Ovary (tissue), 3 donors: Measurements from ENCODE around the gene CSGALNACT2.

ENCODE experiments used
- CTCF ChIP-seq, 3 donors: fragments of 450-650 bp in 2 of 3; fragments of 200-600 bp in 1 of 3; IDR thresholded peaks; one replicate each; pipeline versions ENCODE4 v1.5.1 to v1.8.0; 2016 to 2022; ENCODE audit warnings: antibody characterized with exemption in 3 of 3, mild to moderate bottlenecking in 1 of 3
- EP300 ChIP-seq: sonication (generic); formaldehyde crosslinking; IDR thresholded peaks from one replicate; pipeline ENCODE4 v1.6.1; 2017; ENCODE audit warnings: antibody characterized with exemption
- POLR2A ChIP-seq: fragments of 450-650 bp; IDR thresholded peaks from one replicate; pipeline ENCODE4 v1.6.1; 2017; ENCODE audit warnings: antibody characterized with exemption, mild to moderate bottlenecking, moderate library complexity
- donor health status: DM: no; HTN: no; CAD: no.

- TF ChIP-seq CTCF (IDR thresholded peaks at IDR 0.05): no peak
- no peak for TF ChIP-seq POLR2A
- no peak for TF ChIP-seq EP300
These were observed 76.8 kb downstream of the CSGALNACT2 start for GRCh38 chr10:43214956-43215561.
